GM18502 (cell line): ENCODE results near the gene ARMC6.
A peak's percentile ranks its signal among the peaks of the same experiment; 100 is the strongest.
"Not testable (repeated sequence)": the region's sequence is repeated elsewhere in the genome, so short reads cannot be mapped to it uniquely, and the experiment has no call there.

Experiments
- ATAC-seq: cut with Tn5 transposase; IDR thresholded peaks from one replicate; pipeline ENCODE4 v1.9.1; 2021; ENCODE audit warnings: mild to moderate bottlenecking; ENCODE audit not compliant: unreplicated experiment, poor library complexity

ARMC6 gene

DNA sequence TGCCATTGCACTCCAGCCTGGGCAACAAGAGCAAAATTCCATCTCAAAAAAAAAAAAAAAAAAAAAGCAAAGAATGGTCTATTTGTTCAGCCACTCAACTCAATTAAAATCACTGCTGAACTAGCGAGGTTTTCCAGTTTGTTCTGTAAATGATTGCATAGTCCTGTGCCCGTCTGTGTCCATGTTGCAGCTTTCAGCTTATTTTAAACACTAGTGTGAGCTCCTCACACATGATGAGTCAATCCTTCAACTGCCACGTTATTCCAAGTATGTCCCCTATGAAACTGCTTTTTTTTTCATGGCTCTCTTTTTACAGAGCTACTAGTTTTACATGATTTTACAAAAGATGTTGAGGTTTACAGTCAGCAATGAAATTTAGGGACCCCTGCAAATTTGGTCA lies 12.3 kb upstream of the ARMC6 start:
- ATAC-seq, result no peak

GRCh38 chr19:19022380-19022961 lies 10.9 kb upstream of the ARMC6 start:
- ATAC-seq, result no peak

GRCh38 chr19:19023376-19023775 lies 10.0 kb upstream of the ARMC6 start:
- ATAC-seq, result not testable (repeated sequence)

DNA sequence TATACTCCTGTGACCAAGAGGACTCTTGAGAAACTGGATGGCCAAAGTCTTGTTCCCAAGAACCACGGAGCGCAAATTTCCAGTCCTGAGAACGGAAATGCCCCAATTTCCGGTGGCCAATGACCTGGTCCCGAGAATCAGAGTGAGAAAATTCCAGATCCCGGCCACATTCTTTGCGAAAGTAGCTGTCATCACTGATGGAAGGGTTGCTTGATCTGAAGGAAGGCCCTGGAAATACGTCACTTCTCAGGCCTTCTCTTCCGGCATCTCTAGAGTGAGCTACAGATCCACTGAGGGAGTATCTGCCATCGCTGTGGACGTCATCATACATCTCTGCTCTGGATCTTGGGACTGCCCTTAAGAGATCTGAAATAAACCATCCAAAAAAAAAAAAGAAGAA lies 7.5 kb upstream of the ARMC6 start:
- ATAC-seq, result no peak

- no peak for ATAC-seq
Observed at GRCh38 chr19:19026299-19026971, 7.0 kb upstream of the ARMC6 start.

DNA sequence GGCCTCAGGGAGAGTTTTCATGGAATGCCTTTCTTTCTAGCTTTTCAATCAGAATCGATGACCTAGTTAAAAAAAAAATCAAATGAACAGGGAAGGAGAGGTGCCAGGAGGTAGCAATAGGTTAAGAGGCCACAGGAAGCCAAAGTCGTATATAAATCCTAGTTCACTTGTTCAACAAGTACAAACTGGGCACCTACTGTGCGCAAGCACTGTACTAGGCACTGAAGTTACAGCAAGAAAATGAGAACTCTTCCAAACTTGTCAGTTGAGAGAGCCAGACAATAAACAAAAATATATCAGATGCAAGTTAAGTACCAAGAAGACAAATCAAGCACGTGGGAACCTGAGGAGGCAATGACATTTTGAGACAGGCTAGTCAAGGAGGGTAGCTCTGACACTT lies 6.2 kb upstream of the ARMC6 start:
- no peak for ATAC-seq

GRCh38 chr19:19028526-19028925 lies 4.9 kb upstream of the ARMC6 start:
- ATAC-seq, result no peak

GRCh38 chr19:19031891-19032290 lies 1.5 kb upstream of the ARMC6 start:
- ATAC-seq, result no peak

DNA sequence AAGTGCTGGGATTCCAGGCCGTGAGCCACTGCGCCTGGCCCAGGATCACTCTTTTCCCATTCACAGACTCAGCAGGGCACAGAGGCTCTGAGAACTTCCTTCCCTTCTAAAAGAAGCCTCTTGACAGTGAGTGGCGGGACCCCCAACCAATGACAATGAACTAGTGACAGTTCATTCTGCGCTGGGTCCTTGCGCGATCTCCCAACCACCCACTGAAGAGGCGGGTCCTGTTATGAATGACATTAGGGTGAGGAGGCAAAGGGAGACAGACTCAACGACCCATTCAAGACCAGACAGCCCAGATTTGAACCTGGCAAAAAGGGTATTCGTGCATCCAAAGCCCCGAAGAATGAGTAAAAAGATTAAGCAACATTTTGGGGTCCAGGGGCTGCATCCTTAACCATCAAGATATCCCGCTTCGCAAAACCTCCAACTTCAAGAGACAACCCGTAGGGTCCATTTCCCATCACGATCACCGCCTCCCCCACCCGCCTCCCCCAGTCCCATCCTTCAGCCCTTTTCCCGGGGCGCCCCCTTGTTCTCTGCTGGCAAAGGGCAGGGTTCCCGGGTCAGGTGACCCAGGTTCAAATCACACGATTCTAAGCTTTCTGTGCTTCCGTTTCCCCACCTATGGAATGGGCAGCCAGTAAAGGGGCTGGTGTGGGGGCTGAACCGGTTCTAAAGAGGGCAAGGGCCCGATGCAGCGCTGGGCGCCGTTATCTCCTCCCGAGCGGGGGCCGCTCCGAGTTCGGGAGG lies 805 bp upstream of the ARMC6 start:
- ATAC-seq, result peak; percentile 39

DNA sequence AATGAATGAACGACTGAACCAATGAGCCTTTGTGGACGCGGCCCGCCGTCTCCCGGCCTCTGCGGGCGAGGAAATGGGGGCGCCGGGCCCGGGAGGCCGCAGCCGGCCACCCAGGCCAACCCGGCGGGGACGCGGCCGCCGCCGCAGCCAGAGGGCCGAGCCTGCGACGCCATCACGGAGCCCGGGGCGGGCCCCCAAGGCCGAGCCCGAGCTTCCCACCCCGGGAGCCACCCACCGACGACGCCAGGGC lies 302 bp upstream of the ARMC6 start:
- no peak for ATAC-seq

- ATAC-seq, result peak; percentile 47
Observed at GRCh38 chr19:19034204-19034624, 811 bp downstream of the ARMC6 start.

DNA sequence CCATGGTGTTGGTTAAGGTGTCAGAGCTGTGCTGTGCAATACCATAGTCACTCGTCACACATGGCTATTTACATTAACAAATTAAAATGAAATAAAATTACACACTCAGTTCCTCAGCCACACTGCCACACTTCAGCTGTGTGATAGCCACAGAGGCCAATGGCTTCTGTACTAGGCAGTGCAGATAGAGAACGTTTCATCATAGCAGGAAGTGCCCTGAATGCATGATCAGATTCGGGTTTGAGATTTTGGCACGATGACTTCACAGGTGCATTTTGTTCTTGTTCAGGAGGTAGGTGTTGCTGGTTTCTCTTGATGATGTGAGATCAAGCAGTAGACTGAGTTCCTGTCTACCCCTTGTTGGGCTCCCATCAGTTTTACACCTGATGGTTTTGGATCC lies 6.5 kb downstream of the ARMC6 start:
- no peak for ATAC-seq

- no peak for ATAC-seq
Observed at GRCh38 chr19:19040417-19040816, 7.0 kb downstream of the ARMC6 start.

DNA sequence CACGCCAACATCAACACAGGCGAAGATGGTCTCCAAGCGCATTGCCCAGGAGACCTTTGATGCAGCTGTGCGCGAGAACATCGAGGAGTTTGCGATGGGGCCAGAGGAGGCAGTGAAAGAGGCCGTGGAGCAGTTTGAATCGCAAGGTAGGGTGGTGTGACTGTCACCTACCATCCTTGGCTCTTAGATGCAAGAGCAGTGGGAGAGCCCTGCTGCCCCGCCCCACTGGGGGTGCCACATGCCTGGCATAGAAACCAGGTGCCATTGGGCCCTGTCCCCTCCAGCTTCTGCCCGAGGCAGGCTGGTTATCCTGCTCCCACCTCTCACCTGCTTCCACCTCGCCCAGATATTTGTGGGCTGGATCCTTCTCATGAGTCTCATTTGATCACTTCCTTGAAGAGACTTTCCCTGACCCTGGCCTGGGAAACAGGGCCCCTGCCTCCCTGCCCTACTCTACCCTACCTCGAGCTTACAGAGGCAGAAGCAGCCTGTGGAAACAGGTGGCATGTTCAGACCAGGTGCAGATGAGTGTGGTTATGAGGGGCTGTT lies 9.4 kb downstream of the ARMC6 start:
- ATAC-seq, result no peak

GRCh38 chr19:19043481-19043880 lies 10.1 kb downstream of the ARMC6 start:
- no peak for ATAC-seq

- no peak for ATAC-seq
Observed at GRCh38 chr19:19043881-19044280, 10.5 kb downstream of the ARMC6 start.

- ATAC-seq, result no peak
Observed at GRCh38 chr19:19049406-19049805, 16.0 kb downstream of the ARMC6 start.

- no peak for ATAC-seq
Observed at GRCh38 chr19:19050104-19050503, 16.7 kb downstream of the ARMC6 start.

DNA sequence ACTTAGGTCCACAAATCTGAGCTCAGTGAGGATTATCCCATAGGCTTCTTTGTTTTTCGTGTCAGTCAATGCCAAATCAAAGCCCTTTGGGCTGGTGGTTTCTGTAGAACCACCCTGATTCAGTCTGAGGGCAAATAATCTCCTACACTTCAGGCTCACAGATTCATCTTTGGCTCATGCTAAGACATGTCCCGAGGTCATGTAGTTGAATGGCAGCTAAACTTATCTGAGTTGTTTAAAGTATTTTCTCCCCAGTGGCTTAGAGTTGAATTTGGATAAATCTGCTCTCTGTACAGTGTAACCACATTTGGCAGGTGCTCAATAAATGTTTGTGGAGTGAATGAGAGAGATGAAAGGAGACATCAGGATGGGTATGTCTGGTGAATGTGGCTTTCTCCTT lies 17.3 kb downstream of the ARMC6 start:
- ATAC-seq, result no peak

- no peak for ATAC-seq
Observed at GRCh38 chr19:19051478-19052213, 18.2 kb downstream of the ARMC6 start.

- no peak for ATAC-seq
Observed at GRCh38 chr19:19052921-19053320, 19.5 kb downstream of the ARMC6 start.
